GM19240 (cell line): ENCODE results near the gene THRAP3.
A peak's percentile ranks its signal among the peaks of the same experiment; 100 is the strongest.

ENCODE experiments used
- DNase-seq: peaks from one replicate; pipeline ENCODE4 v3.0.0; 2011; ENCODE audit warnings: low spot score; ENCODE audit not compliant: insufficient read length

THRAP3 gene

DNA sequence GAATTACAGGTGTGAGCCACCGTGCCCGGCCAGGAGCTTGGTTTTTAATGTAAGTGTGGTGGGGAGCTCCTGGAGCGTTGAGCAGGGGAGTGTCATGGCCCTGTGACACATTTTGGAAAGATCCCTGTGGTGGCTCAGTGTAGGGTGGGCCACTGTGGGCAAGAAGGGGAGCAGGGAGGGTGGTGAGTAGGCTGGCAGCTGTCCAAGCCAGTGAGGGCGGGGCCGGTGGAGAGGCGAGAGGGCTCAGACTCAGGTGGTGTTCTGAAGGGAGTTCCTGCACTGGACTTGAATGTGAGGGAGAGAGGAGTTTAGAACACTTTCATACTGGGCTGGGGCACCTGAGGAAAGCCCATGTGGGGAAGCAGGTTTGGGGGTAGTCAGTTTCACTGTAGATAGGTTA, 102.3 kb downstream of the THRAP3 start:
- DNase-seq: no peak

DNA sequence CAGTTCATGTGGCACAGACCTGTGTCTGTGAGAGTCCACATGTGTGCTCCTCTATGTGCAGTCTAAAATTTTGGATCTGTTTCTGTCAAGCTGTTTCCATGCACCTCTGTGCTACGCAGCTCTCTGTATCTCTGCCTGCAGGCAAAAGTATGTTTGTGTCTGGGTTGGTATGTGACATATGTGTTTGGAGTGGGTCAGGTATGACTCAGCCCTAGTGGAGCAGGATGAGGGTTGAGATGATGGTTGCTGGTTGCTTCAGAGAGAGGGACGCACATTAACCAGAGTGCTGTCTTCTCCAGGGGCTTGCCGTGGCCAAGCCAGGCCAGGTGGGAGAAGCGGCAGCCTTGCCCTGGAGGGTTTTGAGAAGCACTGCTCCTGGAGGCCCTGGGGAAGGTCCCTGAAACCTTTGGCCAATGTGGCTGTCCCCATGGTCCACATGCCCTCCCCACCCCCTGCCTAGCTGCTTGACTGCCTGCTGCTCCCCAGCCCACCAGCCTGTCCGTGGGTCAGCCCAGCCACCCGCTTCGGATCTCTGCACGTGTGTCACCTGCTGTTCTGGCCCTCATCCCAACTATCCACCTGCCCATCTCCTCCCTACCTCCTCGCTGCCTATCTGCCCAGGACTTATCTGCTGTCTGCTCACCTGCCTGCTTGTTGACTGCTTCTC, 103.3 kb downstream of the THRAP3 start:
- DNase-seq: no peak

DNA sequence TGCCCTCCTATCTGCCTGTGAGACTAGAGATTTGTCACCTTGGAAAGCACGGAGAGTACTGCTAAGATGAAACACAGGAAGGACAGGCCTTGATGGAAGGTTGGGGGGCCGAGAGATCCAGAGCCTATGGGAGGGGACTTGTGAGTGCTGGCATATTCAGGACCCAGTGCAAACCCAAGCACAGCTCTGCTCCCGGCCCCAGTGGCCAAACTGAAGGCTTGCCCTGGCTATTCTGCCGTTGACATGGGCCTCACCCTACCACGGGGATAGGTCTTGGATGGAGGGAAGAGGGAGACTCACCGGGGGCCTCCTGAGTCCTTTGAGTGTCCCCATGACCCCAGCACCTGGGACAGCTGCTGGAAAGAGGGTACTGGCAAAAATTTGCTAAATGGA, 103.8 kb downstream of the THRAP3 start:
- DNase-seq: no peak

DNA sequence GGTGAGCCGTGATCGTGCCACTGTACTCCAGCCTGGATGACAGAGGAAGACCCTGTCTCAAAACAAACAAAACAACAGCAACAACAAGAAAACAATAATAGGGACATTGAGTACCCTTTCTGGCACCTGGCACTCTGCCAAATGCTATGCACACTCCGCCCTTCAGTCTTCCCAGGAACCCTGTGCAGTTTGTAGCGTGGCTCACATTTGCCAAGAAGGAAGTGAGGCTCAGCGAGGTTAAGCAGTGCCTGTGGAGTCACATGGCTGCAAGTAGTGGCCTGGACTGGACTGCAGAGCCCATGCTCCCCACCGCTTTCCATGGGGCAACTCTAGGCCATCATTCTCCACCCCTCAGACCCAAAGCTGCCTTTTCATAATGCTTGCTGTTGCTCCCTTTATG, 104.5 kb downstream of the THRAP3 start:
- no peak for DNase-seq

DNA sequence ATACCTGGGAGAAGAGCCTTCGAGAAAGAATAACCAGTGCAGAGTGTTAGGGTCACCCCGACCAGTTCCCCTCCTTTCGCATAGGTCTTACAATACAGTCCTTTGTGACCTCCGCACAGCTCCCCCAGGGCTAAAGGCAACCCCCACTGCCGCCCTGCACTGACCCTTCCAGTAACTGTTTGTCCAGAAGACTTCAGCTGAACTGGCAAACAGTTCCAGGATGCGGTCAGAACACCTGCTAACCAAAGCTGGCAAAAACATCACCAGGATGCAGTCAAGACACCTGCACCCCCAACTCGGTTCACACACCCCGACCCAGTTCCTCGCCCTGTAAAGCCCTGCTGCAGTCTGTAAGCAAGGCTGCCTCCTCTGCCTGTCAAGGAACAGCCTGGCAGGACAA, 105.6 kb downstream of the THRAP3 start:
- DNase-seq: no peak

DNA sequence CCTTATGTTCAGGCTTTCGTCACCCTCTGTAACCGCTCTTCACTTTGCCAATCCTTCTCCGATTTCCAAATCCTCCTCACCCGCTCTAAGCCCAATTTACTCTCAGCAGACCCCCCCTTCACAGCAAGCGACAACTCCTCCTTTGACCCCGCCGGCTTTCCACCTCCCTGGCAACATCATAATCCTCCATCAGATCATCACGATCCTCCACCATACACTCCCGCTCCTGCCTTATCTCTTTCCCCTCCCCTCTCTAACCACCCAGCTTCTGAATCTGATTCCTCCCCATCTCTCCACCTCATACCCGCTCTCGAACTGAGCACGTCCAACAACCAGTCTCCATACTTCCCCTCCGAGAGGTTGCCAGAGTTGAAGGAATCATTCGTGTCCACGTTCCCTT, 106.7 kb downstream of the THRAP3 start:
- no peak for DNase-seq

DNA sequence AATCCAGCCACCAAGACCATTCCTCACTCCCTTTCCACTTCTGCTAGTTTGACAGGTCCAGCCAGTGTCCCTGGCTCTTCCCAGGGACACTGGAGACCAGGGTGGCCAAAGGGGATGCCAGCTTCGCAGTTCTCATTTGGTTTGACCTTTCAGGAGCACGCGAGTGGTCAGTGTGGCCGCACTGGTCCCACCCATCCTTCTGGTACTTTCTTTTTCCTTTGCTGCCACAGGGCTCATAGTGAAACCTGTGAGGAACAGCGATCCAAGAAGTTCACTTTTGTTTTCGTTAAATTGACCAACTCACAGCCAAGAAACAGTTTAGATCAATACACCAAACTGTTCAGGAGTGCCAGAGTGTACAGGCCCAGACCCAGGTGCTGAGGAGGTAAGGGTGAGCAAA, 113.6 kb downstream of the THRAP3 start:
- no peak for DNase-seq

DNA sequence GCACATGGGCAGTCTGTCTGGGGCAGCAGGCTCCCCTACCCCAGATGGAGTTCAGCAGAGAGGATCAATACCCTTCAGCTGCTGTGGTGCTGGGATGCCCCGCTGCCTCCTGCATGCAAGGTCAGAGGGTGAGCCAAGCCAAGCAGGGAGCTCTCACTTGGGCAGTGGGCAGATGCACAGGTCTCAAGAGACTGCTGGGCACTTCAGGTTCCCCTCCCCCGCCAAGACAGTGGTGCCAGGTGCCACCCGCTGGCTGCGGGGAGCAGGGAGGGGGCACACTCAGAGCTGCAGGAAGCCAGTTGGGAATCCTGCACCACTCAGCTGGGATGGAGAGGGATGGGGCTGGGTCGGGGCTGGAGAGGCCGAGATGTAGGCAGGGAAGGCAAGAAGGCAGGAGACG, 115.0 kb downstream of the THRAP3 start:
- DNase-seq: no peak

DNA sequence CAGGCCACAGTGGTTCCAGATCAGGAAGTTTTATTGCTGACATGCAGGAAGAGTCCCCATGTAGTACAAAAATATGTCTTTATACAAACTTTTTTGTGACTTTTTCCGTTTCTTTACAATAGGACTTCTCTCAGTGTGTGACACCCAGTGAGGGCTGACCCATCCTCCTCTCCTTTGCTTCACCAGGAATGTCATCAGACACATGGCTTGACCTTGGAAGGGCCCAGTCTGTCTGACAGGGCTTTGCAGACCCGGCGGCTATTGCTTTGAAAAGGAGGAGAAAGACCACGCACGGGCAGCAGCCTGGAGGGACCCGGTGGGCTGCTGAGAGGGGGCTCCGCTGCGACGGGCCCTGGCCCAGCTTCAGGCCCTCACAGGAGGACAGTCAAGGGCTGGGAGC, 115.4 kb downstream of the THRAP3 start:
- DNase-seq: no peak

DNA sequence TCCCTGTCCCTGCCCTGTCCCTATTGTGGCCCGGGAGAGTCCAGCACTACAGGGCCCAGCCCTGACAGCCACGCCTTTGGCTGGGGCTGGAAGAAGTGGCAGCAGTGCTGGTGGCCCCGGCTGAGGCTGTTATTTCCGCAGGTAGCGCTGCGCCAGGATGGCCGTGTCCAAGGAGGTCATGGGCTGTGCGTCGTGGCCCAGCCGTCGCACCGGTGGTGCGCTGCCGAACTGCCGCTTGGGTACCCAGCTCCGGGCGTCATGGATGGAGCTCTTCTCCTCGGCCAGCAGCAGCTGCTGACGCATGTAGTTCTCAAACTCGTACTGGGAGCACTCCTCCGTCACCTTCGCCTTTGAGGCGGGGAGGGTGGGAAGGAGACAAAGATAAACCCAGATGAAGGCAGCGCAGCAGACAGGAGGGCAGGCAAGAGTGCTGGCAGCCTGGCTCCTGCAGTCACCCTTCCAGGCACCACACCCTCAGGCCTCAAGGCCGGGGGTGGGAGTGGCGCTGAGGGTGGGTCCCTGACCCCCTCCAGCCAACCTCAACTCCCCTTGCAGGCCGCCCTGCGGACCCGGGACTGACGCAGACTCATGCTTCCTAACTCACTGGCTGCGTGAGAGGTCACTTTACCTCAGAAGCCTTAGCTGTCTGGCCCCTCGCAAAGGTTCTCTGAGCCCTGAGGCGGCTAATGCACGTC, 117.5 kb downstream of the THRAP3 start:
- DNase-seq: no peak

DNA sequence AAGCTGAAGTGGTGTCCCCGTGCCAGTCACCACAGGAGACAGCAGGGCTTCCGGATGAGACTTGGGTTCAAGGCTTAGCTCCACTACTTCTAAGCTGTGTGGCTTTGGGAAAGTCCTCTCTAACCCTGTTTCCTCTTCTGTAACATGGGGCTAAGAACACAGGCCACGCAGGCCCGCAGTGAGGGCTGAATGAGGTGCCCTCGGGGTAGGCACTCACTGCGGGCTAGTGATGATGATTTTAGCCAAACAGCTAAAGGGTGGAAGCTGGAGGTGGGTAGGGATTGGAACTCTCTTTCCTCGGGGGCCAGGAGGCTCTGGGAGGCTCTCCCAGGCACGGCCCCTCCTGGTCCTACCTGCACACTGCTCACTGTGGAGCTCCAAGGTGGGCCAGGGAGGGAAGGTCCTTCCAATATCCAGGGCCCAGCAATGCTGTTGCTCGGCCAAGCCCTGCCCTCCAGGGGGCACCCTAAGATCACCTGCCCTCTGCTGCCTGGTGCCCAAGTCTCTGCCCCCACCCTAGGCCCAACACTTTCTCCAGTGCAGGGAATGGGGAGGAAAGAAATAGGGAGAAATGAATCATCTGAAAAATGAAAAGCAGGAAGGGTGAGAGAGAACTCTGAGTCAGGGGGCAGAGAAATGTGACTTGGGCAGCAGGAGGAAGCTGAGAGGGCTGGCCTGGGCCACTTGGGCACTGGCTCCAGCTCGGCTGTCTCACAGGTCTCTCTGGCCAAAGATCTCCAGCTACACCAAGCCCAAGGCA, 118.4 kb downstream of the THRAP3 start:
- DNase-seq: no peak

DNA sequence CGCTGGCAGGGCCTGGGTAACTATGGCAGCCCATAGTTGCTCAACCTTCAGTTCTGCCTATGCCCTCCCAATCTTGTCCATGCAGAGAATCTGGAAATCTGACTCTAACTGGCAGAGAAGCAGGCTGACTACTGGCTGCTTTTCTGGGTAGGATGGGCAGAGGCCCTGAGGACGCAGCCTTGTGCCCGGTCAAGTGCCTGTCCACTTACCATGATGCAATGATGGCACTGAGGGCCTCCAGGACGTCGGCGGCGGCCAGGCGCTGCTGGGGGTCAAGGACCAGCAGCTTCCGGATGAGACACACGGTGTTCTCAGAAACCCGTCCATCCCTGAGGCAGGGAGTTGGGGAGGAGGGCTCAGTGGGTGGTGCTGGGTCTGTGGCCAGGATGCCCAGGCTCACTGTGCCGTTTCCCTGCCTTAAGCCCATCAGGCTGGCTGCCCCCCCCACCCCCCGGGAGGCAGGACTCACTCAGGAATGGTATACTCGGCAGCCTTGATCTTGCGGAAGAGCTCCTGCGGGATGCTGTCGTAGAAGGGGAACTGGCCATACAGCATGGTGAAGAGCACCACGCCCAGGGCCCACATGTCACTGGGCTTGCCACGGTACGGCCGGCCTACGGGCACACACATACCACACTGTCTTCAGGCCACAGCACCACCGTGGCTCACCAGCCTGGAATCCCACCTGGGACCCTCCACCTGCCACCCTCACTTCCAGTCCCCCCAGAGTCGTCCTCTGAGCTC, 119.6 kb downstream of the THRAP3 start:
- DNase-seq: no peak

DNA sequence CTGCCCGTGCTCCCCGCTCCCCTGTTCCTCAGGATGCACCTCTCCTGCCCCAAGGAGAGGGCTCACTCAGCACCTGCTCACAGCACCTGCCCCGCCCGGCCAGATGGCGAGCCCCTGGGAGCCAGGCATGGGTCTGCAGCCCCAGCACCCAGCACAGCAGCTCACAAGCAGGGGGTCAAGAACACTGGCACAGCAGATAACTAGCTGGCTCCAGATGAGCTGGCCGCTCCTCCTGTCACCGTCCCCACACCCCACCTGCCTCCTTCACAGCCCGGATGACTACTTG, 120.1 kb downstream of the THRAP3 start:
- DNase-seq: no peak

DNA sequence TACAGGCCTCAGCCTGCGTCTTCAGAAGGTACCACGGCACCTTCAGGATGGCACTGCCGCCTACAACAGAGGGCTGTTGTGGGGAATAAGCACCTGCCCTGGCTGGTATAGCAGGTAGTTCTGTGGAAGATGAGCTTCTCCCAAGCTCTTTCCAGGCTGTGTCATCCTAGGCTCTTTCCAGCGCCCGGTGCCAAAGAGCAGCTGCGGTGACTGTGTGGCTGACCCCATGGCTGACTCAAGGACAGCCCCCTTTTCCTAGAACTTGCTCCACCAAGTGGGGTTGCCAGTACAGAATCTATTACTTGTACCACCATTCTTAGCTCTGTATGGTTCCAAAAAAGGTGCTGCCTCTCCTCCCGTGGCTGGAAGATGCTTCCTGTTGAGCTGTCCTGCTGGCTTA, 121.1 kb downstream of the THRAP3 start:
- DNase-seq: no peak

DNA sequence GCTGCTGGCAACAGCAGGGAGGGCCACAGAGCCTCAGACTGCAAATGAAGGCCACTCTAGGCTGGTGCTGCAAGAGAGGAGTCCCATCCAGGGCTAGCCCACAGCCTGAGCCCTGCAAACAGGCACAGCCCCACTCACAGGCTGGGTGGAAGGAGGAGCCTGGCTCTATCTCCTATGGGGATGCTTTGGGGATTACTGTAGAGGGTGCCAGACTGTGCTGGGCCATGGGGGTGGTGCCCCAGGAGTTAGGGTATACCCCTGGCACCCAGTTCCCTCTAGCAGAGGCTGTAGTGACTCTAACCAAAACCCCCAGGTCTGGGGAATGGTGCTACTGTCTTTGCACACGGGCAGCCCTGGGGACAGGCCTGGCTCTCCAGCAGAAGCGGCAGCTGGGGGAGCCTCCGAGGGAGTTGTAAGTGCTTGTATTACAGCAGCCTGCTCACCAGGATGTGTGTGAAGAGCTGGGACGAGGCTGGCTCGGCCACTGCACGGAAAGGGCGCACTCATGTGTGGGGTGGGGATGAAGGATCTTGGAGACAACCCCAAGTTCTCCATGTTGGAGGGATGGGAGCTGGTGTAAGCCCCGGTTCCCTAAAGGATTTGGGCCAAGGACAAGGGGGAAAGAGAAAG, 122.6 kb downstream of the THRAP3 start:
- no peak for DNase-seq

DNA sequence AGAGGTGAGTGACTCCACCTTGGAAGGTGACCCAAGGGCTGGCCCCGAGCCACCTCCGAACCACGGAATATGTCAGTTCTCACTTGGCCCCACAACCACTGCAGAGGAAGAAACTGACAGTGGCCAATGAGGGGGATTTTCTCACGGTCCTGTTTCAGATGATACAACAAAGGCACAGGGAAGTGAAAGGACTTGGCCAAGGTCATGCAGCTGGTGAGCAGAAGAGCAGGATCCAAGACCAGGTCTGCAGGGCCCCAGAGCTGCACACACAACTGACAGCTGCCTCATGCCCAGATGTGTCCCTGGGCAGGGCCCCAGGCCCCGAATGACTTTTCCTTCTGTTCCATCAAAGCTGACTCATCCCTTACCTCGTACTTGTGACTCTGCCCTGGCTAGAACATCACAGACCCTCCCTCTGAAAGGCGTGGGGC, 125.0 kb downstream of the THRAP3 start:
- peak; percentile 80 for DNase-seq

DNA sequence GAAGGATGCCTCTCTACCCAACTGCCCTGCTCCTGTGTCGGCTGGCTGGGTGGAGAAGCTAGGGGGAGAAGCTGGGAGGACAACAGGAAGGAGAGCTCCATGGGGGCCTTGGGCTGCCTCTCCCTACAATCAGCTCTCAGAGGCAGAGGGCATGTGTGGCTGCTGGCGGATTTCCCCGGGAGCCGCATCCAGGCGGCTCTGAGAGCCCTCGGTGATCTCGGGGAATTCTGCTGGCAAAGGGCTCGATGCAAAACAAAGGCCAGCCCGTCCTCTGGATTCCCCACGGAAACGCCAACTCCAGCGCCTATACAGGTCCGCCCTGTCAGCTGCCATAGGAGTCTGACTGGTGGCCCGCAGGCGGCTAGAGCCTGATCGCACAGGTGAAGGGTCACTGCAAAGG, 125.6 kb downstream of the THRAP3 start:
- no peak for DNase-seq

DNA sequence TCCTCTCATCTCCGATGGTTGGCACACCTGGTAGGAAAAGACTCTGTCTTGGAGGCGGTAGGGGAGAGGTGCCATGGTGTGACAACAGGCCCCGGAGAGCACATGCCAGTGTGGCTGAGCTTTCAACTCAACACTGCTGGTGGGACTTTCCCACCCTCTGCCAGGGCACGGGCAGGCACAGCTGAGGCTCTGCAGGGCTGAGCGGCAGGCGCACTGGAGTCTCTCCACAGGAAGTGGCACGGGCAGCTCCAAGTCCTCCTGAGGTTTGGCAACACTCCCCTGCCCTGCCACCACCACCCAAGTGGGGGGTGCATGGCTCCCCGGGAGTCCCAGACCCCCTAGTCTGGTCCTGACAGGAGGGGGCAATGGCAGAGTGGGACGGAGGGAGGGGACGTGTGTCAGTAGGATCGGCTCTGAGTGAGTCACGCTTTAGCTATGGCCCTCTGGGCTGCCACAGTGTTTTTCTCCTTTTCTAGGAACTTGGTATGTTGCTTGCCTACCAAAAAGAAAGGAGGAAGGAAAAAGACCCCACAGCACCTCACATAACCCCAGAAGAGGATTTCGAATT, 126.5 kb downstream of the THRAP3 start:
- no peak for DNase-seq

DNA sequence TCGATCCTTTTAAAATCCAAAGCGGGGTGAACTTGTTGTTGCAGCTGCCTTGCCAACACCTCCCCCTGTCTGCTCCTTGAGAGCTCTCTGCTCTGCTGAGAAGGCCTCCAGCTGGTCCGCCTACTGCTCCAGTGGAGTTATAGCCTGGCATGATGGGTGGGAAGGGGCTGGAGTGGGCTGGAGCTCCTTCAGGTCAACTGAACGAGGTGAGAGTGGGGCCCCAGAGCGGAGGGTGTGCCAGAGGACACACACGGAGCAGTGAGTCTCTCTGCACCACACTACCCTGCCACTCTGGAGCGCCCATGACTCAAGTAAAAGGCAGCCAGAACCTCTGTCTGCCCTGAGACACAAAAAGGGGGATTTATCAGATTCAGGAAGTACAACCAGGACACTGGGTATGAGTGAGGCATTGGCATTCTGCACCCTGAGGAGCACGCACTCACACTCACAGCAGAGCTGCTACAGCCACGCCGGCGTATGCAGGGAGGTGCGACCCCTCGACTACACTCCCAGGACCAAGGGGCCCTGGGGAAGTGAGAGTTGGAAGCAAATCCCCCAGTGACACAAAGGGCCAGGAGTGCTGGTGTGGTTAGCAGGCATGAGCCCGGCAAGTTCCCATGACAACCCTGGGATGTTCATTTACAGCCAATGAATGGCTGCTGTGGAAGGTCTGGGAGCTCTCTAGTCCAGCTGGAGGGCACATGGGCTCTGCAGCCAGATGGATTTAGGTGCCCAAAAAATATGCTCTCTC, 127.2 kb downstream of the THRAP3 start:
- no peak for DNase-seq

DNA sequence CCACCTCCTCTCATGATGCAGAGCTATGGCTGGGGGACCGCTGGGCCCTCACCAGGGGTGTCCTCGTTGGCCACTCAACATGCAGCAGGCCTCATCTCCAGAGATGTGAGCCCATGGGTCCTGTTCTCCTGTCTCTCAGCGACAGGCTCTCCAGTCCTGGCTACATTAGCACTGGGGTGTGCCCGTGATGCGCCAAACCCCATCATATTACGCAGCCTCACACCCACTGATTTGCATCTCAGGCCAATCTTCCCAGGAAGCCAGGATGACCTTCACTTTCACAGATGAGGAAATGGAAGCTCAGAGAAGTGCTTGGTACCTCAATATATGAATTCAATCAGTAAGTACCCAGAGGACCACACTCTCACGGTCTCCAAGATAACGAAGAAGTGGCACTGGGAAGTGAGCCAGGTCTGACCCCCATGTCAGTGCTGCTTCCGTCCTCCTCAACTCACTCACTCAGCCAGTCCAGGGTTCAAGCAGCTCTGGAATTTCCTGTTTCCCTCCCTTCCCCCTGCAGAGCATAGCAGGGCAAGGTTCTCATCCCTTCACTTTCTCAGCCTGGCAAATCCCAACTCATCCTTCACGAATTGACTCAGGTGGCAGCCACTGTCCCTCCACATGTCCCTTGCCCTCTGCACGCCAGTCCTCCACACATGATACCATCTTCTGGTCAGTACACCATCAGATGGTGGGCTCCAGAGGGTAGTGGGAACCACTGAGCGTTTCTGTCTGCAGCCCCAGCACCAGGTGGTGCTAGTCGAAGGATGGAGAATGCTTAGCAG, 128.1 kb downstream of the THRAP3 start:
- no peak for DNase-seq
